GM12878 (cell line): ENCODE results near the gene ITGA7. TPM values are rescaled to one million over a fixed set of nuclear protein-coding genes. Genes with fewer than 3 reads are reported as not detected.

Source experiments
- ATAC-seq: fragments of 200-7000 bp; cut with Tn5 transposase; 3 replicates; pipeline ENCODE4 v1.9.1; 2020; ENCODE audit warnings: mild to moderate bottlenecking, moderate library complexity
- BruUV-seq: library from RNA; stranded (reverse); fragments of 400-500 nt; replicated peaks from 2 replicates; lab custom pipeline; 2021; lab: Mats Ljungman, UMichigan
- CTCF ChIA-PET: fragments of 300-600 bp; sonication (Branson Sonifier 250); formaldehyde crosslinking; extraction: SDS; loops from one replicate; lab custom pipeline; 2021; ENCODE audit warnings: inconsistent platforms; lab: Yijun Ruan, JAX
- POLR2A ChIA-PET: fragments of 350-600 bp; formaldehyde crosslinking; extraction: SDS; loops from one replicate; lab custom pipeline; 2021; ENCODE audit warnings: inconsistent platforms; lab: Charles Lee
- RAD21 ChIA-PET: fragments of 300-600 bp; sonication (Branson Sonifier 250); formaldehyde crosslinking; loops from one replicate; lab custom pipeline; 2023; ENCODE audit warnings: antibody characterized with exemption; ENCODE audit not compliant: unreplicated experiment; lab: Charles Lee
- SMC1A ChIA-PET: fragments of 300-600 bp; sonication (Branson Sonifier 250); formaldehyde crosslinking; loops from one replicate; lab custom pipeline; 2023; ENCODE audit not compliant: unreplicated experiment, uncharacterized antibody; lab: Charles Lee
- DNase-seq: peaks from one replicate; pipeline ENCODE4 v3.0.0-alpha.2; 2011; ENCODE audit warnings: low read depth, low spot score
- FAIRE-seq: peaks from 3 replicates; lab custom pipeline; 2011; peaks lifted over from hg19 to GRCh38; lab: Jason Lieb, UNC
- H2AFZ ChIP-seq: 2 replicates; pipeline ENCODE4 v1.6.0; 2011; ENCODE audit warnings: low read depth, low read length, control low read depth; ENCODE audit not compliant: control insufficient read depth
- H3K27ac ChIP-seq: 2 replicates; pipeline ENCODE4 v1.5.1; 2011; ENCODE audit warnings: control low read depth; ENCODE audit not compliant: control insufficient read depth, insufficient read depth
- H3K27me3 ChIP-seq, 2 experiments: replicated peaks in 1 of 2; 2 replicates each; pipeline versions ENCODE4 v1.6.0 to v1.6.1; 2011; ENCODE audit warnings: low read length in 1 of 2; ENCODE audit not compliant: control insufficient read depth in 2 of 2, insufficient read depth in 2 of 2
- H3K36me3 ChIP-seq, 2 experiments: 2 replicates each; pipeline ENCODE4 v1.5.1; 2011; ENCODE audit warnings: low read length in 1 of 2; ENCODE audit not compliant: control insufficient read depth in 2 of 2, insufficient read depth in 2 of 2
- H3K4me1 ChIP-seq: 2 replicates; pipeline ENCODE4 v1.6.1; 2011; ENCODE audit warnings: mild to moderate bottlenecking, low read length, moderate library complexity, mixed read lengths; ENCODE audit not compliant: control insufficient read depth, insufficient read depth
- H3K4me2 ChIP-seq: 2 replicates; pipeline ENCODE4 v1.6.0; 2011; ENCODE audit warnings: control low read depth; ENCODE audit not compliant: control insufficient read depth, insufficient read depth
- H3K4me3 ChIP-seq: fragments of 200-600 bp; sonication (generic); 2 replicates; pipeline ENCODE4 v1.5.1; 2016
- H3K79me2 ChIP-seq: 2 replicates; pipeline ENCODE4 v1.6.0; 2011; ENCODE audit warnings: low read length; ENCODE audit not compliant: control insufficient read depth, insufficient read depth
- H3K9ac ChIP-seq: 2 replicates; pipeline ENCODE4 v1.8.0; 2011; ENCODE audit warnings: low read length, control low read depth, mixed read lengths; ENCODE audit not compliant: control insufficient read depth, insufficient read depth
- H3K9me3 ChIP-seq: replicated peaks from 3 replicates; pipeline ENCODE4 v1.5.1; 2011; ENCODE audit warnings: mild to moderate bottlenecking, low read length; ENCODE audit not compliant: control insufficient read depth, insufficient read depth
- H4K20me1 ChIP-seq: 2 replicates; pipeline ENCODE4 v1.6.0; 2011; ENCODE audit not compliant: control insufficient read depth, insufficient read depth
- CHD4 ChIP-seq: fragments of 200-600 bp; sonication (generic); IDR thresholded peaks from 2 replicates; pipeline ENCODE4 v1.6.1; 2016; ENCODE audit warnings: mild to moderate bottlenecking
- CREB1 ChIP-seq: IDR thresholded peaks from 2 replicates; pipeline ENCODE4 v1.6.1; 2012; ENCODE audit warnings: low read depth, mild to moderate bottlenecking, inconsistent platforms
- FOS ChIP-seq: IDR thresholded peaks from 3 replicates; pipeline ENCODE4 v1.6.1; 2011; ENCODE audit warnings: borderline replicate concordance; ENCODE audit not compliant: insufficient read length; ENCODE audit errors: extremely low read depth
- GABPA ChIP-seq: IDR thresholded peaks from 2 replicates; pipeline ENCODE4 v1.6.1; 2014; ENCODE audit warnings: antibody characterized with exemption, low read depth, mild to moderate bottlenecking, inconsistent platforms
- HDGF ChIP-seq: fragments of 450-650 bp; IDR thresholded peaks from 2 replicates; pipeline ENCODE4 v1.6.1; 2016; ENCODE audit warnings: antibody characterized with exemption
- MEF2A ChIP-seq: IDR thresholded peaks from 2 replicates; pipeline ENCODE4 v1.6.1; 2011; ENCODE audit warnings: low read depth, mild to moderate bottlenecking, low read length, moderate library complexity; ENCODE audit not compliant: insufficient read depth
- MLLT1 ChIP-seq: fragments of 450-650 bp; IDR thresholded peaks from 2 replicates; pipeline ENCODE4 v1.6.1; 2016; ENCODE audit warnings: mild to moderate bottlenecking
- MTA2 ChIP-seq: fragments of 450-650 bp; IDR thresholded peaks from 2 replicates; pipeline ENCODE4 v1.6.1; 2016; ENCODE audit warnings: low read depth, mild to moderate bottlenecking, moderate library complexity
- POLR2A ChIP-seq: IDR thresholded peaks from 2 replicates; pipeline ENCODE4 v1.6.1; 2011; ENCODE audit warnings: low read depth, mild to moderate bottlenecking, low read length
- TARDBP ChIP-seq: IDR thresholded peaks from 2 replicates; pipeline ENCODE4 v1.6.1; 2016; ENCODE audit warnings: borderline replicate concordance
- TCF3 ChIP-seq: IDR thresholded peaks from 2 replicates; pipeline ENCODE4 v1.6.1; 2012; ENCODE audit warnings: low read depth, mild to moderate bottlenecking, low read length, borderline replicate concordance; ENCODE audit not compliant: insufficient read depth
- WRNIP1 ChIP-seq: IDR thresholded peaks from 2 replicates; pipeline ENCODE4 v1.6.1; 2011; ENCODE audit warnings: low read depth, low read length, improper control_type of control experiment, borderline replicate concordance
- ZBED1 ChIP-seq: IDR thresholded peaks from 2 replicates; pipeline ENCODE4 v1.6.1; 2016; ENCODE audit warnings: borderline replicate concordance
- ZSCAN29 ChIP-seq: fragments of 450-650 bp; IDR thresholded peaks from 2 replicates; pipeline ENCODE4 v1.6.1; 2017; ENCODE audit warnings: mild to moderate bottlenecking, moderate library complexity
- WGBS: methylation state at CpG from one replicate; pipeline ENCODE4 v1.1.6; 2016; ENCODE audit warnings: low lambda C conversion rate; ENCODE audit not compliant: insufficient replicate concordance, insufficient coverage; ENCODE audit errors: missing lambda C conversion rate; 5-methylcytosine and 5-hydroxymethylcytosine counted together
- in situ Hi-C: fragments of 300-500 bp; cut with MboI; formaldehyde crosslinking; loops from 9 replicates; pipeline ENCODE4 v1.14.3; 2018; ENCODE audit warnings: mixed read lengths
- intact Hi-C: fragments of 100-400 bp; cut with micrococcal nuclease; formaldehyde crosslinking; loops from one replicate; pipeline ENCODE4 v1.14.2; 2022; ENCODE audit not compliant: unreplicated experiment
- polyA plus RNA-seq, 11 experiments: library from polyadenylated mRNA; depleted of rRNA in 4 of 11; unstranded in 6 of 11; stranded (reverse) in 5 of 11; fragments of >200 nt; fragmentation: Nextera tagmentation in 4 of 11; fragmentation: Illumina TruSeq in 1 of 11; extraction: Ambion mirVana in 4 of 11; extraction: Trizol in 1 of 11; gene quantifications; 1 replicate in 1 of 11; 2 replicates in 10 of 11; pipeline versions ENCODE4 v1.2.1 to v1.2.3, GENCODE V29; 2011 to 2016; ENCODE audit warnings: inconsistent platforms in 2 of 11, missing spikeins in 2 of 11, low read depth in 1 of 11
- total RNA-seq, 4 experiments: library from RNA; depleted of rRNA in 3 of 4; stranded (reverse); fragments of >200 nt in 3 of 4; fragmentation: Illumina TruSeq in 1 of 4; extraction: Trizol in 1 of 4; gene quantifications; 2 replicates each; pipeline versions ENCODE4 v1.2.1 to v1.2.3, GENCODE V29; 2013 to 2021

Gene ITGA7
- total and polyA plus RNA-seq, 10 of the 15 experiments (the other 5 are each of a cell fraction or from before 2014, with no cell fraction given), result 0.18 to 5.1 (median 1.5) TPM

- H3K4me2 ChIP-seq, result no peak overlapping the region
- no peak for DNase-seq
- no TSS peak for BruUV-seq
- no peaks in the 10 kb centered on the region for H4K20me1 ChIP-seq
- ChIA-PET POLR2A (no interaction called here), SMC1A (no interaction called here)
- H3K79me2 ChIP-seq, result no peaks in the 10 kb centered on the region
- H3K4me3 ChIP-seq, result no peak overlapping the region
- TF ChIP-seq GABPA (no peak), MEF2A (no peak)
- TF ChIP-seq, all 136 proteins: peak for 0
- ChIA-PET RAD21 (no interaction called here), CTCF (no interaction called here)
- intact Hi-C loops (no loop called here), in situ Hi-C loops (no loop called here)
- no peak overlapping the region for H3K9ac ChIP-seq
- H3K27ac ChIP-seq, result no peak overlapping the region
- no peaks in the 10 kb centered on the region for H3K36me3 ChIP-seq
- no peak for FAIRE-seq
- no peaks in the 10 kb centered on the region for H3K27me3 ChIP-seq
- no peak overlapping the region for H2AFZ ChIP-seq
- WGBS, result 20% methylated on average over 4 of the region's 4 CpGs
- H3K4me1 ChIP-seq, result no peaks in the 10 kb centered on the region
- H3K9me3 ChIP-seq, result no peaks in the 10 kb centered on the region
- ATAC-seq, result no peak
Observed at GRCh38 chr12:55694651-55695050, 13.1 kb downstream of the ITGA7 start.

- H3K27me3 ChIP-seq, result no peaks in the 10 kb centered on the region
- RAD21 ChIA-PET, result no interaction called here
Observed at GRCh38 chr12:55694188-55694515, 13.6 kb downstream of the ITGA7 start.

More at GRCh38 chr12:55694188-55694515, 13.6 kb downstream of the ITGA7 start:
- no peak overlapping the region for H3K4me2 ChIP-seq
- in situ Hi-C loops, result no loop called here
- DNase-seq (no peak), FAIRE-seq (no peak), ATAC-seq (no peak)
- 87% methylated on average over 7 of the region's 7 CpGs for WGBS
- H3K27ac ChIP-seq, result no peak overlapping the region
- no peak overlapping the region for H2AFZ ChIP-seq
- no peaks in the 10 kb centered on the region for H3K9me3 ChIP-seq
- no TSS peak for BruUV-seq
- no peaks in the 10 kb centered on the region for H3K4me1 ChIP-seq
- H3K36me3 ChIP-seq, result no peaks in the 10 kb centered on the region
- TF ChIP-seq CHD4, result no peak
- no peak for TF ChIP-seq ZBED1
- no peak for TF ChIP-seq WRNIP1
- TF ChIP-seq MTA2, result no peak
- TF ChIP-seq POLR2A, result no peak
- TF ChIP-seq TARDBP, result no peak
- TF ChIP-seq MLLT1, result no peak
- no peak for TF ChIP-seq FOS
- no peak for TF ChIP-seq ZSCAN29
- no peak for TF ChIP-seq CREB1
- TF ChIP-seq TCF3, result no peak
- TF ChIP-seq HDGF, result no peak
- POLR2A ChIA-PET, result no interaction called here
- intact Hi-C loops, result no loop called here
- no peaks in the 10 kb centered on the region for H4K20me1 ChIP-seq
- SMC1A ChIA-PET, result no interaction called here
- H3K9ac ChIP-seq, result no peak overlapping the region
- no peaks in the 10 kb centered on the region for H3K79me2 ChIP-seq
- H3K4me3 ChIP-seq, result no peak overlapping the region
- CTCF ChIA-PET, result no interaction called here
